Measurements from ENCODE around the gene SNAP23. TPM values are rescaled to one million over a fixed set of nuclear protein-coding genes. Genes with fewer than 3 reads are reported as not detected.

Gene SNAP23
- total and polyA plus RNA-seq, 2 of the 8 experiments (the other 6 are each of a cell fraction or from before 2014, with no cell fraction given): 58.0 to 72.8 TPM

DNA sequence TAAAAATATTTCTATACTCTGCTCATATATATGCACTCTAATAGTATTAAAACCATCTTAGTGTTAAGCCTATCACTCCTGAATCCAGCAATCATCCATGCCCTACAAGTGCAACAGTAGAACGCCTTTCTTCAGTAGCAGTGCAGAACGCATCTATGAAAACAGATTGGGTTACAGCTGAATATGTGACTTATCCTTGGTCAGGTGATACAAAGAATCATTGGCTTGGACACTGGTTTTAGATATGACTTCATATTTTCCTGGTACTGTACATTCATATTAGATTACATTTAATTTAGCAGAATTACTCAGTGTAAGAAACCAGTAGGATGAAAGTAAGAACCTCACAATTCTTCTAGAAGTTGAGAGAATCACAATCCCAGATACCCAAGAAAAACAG, 47.8 kb upstream of the SNAP23 start (continued):
- TF ChIP-seq JUN (IDR thresholded peaks at IDR 0.05; ENCODE audit: low read depth, low read length) (no peak), CHD2 (IDR thresholded peaks at IDR 0.05; ENCODE audit: low read length) (no peak), CTBP2 (IDR thresholded peaks at IDR 0.05; ENCODE audit: borderline replicate concordance, insufficient read depth, insufficient read length, low read length) (no peak), RFX5 (IDR thresholded peaks at IDR 0.05; ENCODE audit: borderline replicate concordance, low read depth, low read length) (no peak), SUZ12 (IDR thresholded peaks at IDR 0.05; ENCODE audit: low read length) (no peak)

Data from H1 (cell line).